ENCODE data around the gene ART4. TPM values are rescaled to one million over a fixed set of nuclear protein-coding genes. Genes with fewer than 3 reads are reported as not detected.

Gene ART4
- total RNA-seq, 1 donor from 2014 or later = 0.22 TPM

- Mint-ChIP-seq H3K4me3 (peak within 1 kb of the TSS; percentile 17), H3K4me1 (ENCODE audit: unreplicated experiment) (peaks cover 21% of the 10 kb centered on the region), H3K9me3 (peaks cover 6% of the 10 kb centered on the region), H3K27me3 (peaks cover 7% of the 10 kb centered on the region), H3K36me3 (peaks cover 7% of the 10 kb centered on the region), H3K27ac (peak within 1 kb of the TSS; percentile 27)
- TF ChIP-seq CTCF (conservative IDR thresholded peaks at IDR 0.05) = no peak
- DNase-seq (ENCODE audit: extremely low spot score, unreplicated experiment) = no peak
Measured at GRCh38 chr12:14885718-14886221, 42.4 kb upstream of the ART4 start, which contains the start of gene MGP. MGP (minus strand) TSS chr12:14885854; CDS start chr12:14885791, 63 bp downstream.

DNA sequence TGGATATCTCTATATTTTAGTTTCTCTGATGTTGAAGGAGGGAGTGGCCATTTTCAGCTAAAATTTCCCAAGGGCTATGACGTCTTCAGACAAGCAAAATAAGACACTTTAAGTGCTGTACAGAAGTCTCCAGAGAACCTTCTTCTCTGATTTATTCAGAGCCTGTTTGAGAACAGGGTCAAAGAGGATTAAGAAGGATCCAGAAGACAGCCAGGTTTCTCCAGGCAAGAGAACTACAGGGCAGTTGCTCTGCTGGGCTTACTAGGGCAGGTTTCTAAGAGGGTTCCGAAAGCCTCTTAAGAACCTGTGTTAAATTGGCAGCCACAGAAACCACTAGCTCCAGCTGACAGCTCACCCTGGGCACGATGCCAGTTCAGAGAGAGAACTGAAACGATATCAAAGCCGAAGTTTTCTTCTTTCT, 41.1 kb upstream of the ART4 start:
- Mint-ChIP-seq H3K4me1 (ENCODE audit: unreplicated experiment) (peaks cover 18% of the 10 kb centered on the region), H3K9me3 (peaks cover 6% of the 10 kb centered on the region), H3K27ac (peak overlapping the region; percentile 9), H3K4me3 (peak overlapping the region; percentile 11), H3K36me3 (peaks cover 12% of the 10 kb centered on the region), H3K27me3 (peaks cover 7% of the 10 kb centered on the region)
- DNase-seq (ENCODE audit: extremely low spot score, unreplicated experiment) = no peak
- TF ChIP-seq CTCF (conservative IDR thresholded peaks at IDR 0.05) = no peak

DNA sequence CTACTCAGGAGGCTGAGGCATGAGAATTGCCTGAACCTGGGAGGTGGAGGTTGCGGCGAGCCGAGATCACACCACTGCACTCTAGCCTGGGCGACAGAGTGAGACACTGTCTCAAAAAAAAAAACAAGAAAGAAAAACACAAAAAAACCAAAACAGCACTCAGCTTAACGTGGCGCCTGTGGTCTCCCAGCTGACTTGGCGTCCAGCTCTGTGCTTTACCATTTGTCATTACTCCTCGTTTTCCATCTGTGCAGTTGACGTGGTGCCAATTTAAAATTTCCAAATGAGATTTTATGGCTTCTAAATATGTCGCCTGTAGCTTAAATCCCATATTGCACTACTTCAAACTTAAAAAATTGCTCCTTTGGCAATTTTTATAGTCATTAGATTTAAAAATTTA, 40.4 kb upstream of the ART4 start:
- DNase-seq (ENCODE audit: extremely low spot score, unreplicated experiment) = no peak
- no peak overlapping the region for H3K4me3 Mint-ChIP-seq
- H3K9me3 Mint-ChIP-seq = peaks cover 6% of the 10 kb centered on the region
- H3K36me3 Mint-ChIP-seq = peaks cover 12% of the 10 kb centered on the region
- H3K27ac Mint-ChIP-seq = no peak overlapping the region
- TF ChIP-seq CTCF (conservative IDR thresholded peaks at IDR 0.05) = no peak
- H3K27me3 Mint-ChIP-seq = peaks cover 7% of the 10 kb centered on the region
- H3K4me1 Mint-ChIP-seq (ENCODE audit: unreplicated experiment) = peaks cover 18% of the 10 kb centered on the region

DNA sequence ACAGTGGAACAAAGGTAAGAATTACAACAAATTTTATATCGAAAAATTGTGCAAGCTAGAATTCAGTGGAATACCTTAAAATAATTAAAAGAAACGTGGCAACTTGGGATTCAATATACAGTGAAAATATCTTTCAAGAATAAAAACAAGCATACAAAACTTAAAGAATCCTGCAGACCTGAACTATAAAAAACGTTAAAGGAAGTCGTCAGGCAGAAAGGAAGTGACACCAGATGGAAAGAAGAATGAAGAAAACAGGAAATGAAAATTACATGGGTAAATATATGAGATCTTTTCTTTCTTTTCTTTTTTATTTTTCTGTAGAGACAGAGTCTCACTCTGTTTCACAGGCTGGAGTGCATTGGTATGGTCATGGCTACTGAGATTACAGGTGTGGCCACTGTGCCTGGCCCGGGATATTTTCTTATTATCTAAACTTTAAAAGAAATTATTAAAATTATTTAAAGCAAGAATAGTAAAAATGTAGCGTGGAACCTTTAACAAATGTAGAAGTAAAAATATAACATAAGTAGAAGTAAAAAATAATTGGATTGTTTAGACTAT, 37.6 kb upstream of the ART4 start:
- no peak for TF ChIP-seq CTCF (conservative IDR thresholded peaks at IDR 0.05)
- Mint-ChIP-seq H3K27me3 (no peaks in the 10 kb centered on the region), H3K9me3 (no peaks in the 10 kb centered on the region), H3K4me3 (no peak overlapping the region), H3K4me1 (ENCODE audit: unreplicated experiment) (peaks cover 10% of the 10 kb centered on the region), H3K36me3 (peaks cover 4% of the 10 kb centered on the region), H3K27ac (no peak overlapping the region)
- no peak for DNase-seq (ENCODE audit: extremely low spot score, unreplicated experiment)

DNA sequence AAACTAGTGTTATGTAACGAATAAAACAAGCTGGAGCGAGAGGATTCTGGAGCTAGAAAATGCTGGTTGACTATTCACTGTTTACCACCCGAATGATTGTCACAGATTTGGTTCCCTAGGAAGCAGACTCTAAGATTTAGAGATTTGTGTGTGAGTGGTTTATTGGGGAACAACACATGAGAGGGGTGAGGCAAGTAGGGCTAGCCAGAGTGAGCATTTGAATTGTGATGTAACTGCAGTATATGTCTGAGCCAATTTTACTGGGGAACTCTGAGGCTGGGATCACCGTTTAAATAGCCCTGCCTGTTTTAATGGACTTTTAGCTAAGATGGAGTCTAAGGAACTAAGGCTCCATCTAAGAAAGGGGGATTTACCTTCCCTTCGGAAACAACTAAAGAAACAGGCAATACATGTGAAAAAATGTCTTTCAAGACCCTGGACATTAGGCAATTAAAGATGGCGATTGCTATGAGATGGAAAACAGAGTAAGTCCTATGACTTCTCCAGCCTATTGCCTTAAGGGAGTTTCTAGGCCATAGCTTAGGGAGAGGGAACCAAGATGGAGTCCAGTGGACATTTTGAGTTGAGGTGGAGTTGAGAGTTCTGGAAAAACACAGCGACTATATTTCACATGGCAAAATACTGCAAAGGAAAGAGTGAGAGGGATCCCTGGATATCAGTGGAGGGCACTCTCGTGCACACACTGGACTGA, 36.1 kb upstream of the ART4 start:
- Mint-ChIP-seq H3K27ac (no peak overlapping the region), H3K4me3 (no peak overlapping the region), H3K4me1 (ENCODE audit: unreplicated experiment) (peaks cover 1% of the 10 kb centered on the region), H3K27me3 (no peaks in the 10 kb centered on the region), H3K36me3 (peaks cover 4% of the 10 kb centered on the region), H3K9me3 (no peaks in the 10 kb centered on the region)
- no peak for TF ChIP-seq CTCF (conservative IDR thresholded peaks at IDR 0.05)
- no peak for DNase-seq (ENCODE audit: extremely low spot score, unreplicated experiment)

All from type B pancreatic cell (in vitro differentiated cells).